Measurements from ENCODE around the gene RALY. TPM values are rescaled to one million over a fixed set of nuclear protein-coding genes. Genes with fewer than 3 reads are reported as not detected.

RALY gene
- total and polyA plus RNA-seq, 10 of the 15 experiments (the other 5 are each of a cell fraction or from before 2014, with no cell fraction given): 1.2 to 246 (median 137) TPM

DNA sequence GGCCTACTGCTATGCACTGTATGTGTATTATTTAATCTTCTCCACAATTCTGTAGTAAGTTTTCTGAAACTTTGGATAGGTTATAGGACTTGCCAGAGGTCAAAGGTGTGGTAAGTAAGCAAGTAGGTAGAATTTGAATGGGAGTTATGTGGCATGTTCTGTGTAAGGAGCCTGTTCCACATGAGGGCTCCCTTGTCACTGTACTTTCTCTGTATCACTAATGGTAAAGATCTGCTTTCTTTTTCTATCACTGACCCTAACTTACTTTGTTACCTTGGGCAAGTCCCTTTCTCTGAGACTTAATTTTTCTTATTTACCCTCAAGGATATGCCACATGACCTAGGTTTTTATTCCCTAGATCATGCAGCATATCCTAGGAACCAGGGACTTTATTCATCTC is 68.0 kb downstream of the RALY start (continued):
- TF ChIP-seq CEBPZ (IDR thresholded peaks at IDR 0.05; ENCODE audit: low read depth, low read length) (no peak), TCF7 (IDR thresholded peaks at IDR 0.05; ENCODE audit: borderline replicate concordance) (no peak), CEBPB (IDR thresholded peaks at IDR 0.05; ENCODE audit: borderline replicate concordance in 1 of 2, low read depth in 2 of 2, low read length in 2 of 2) (no peak), HDGF (IDR thresholded peaks at IDR 0.05) (no peak), MTA3 (IDR thresholded peaks at IDR 0.05; ENCODE audit: borderline replicate concordance, low read length) (no peak), TCF12 (IDR thresholded peaks at IDR 0.05; ENCODE audit: low read depth, low read length) (no peak), NRF1 (conservative IDR thresholded peaks at IDR 0.05; ENCODE audit: low read depth, low read length) (no peak), IKZF1 (conservative IDR thresholded peaks at IDR 0.05) (no peak), ASH2L (IDR thresholded peaks at IDR 0.05; ENCODE audit: borderline replicate concordance, low read depth) (no peak), ZSCAN29 (IDR thresholded peaks at IDR 0.05) (no peak), JUNB (IDR thresholded peaks at IDR 0.05) (peak; percentile 32; the same call in 1 of the 2 replicates), POLR2AphosphoS2 (IDR thresholded peaks at IDR 0.05; ENCODE audit: low read depth, low read length) (no peak), REST (IDR thresholded peaks at IDR 0.05; ENCODE audit: low read depth, low read length) (no peak), ZBTB4 (CRISPR knock-in tag; IDR thresholded peaks at IDR 0.05) (no peak)

Data from GM12878 (cell line).